Vagina (tissue), 2 donors: ENCODE results near the gene NPW.

Experiments used
- CTCF ChIP-seq, 3 experiments: fragments of 450-650 bp in 2 of 3; fragments of 200-600 bp in 1 of 3; sonication (generic) in 1 of 3; IDR thresholded peaks; one replicate each; pipeline ENCODE4 v1.5.1; 2017 to 2019; ENCODE audit warnings: antibody characterized with exemption in 3 of 3, mild to moderate bottlenecking in 2 of 3, moderate library complexity in 2 of 3
- POLR2AphosphoS5 ChIP-seq, 2 donors: sonication (generic); formaldehyde crosslinking; IDR thresholded peaks; one replicate each; pipeline ENCODE4 v1.9.0; 2017; ENCODE audit warnings: antibody characterized with exemption in 2 of 2, mild to moderate bottlenecking in 2 of 2, low read depth in 1 of 2; ENCODE audit not compliant: insufficient read depth in 1 of 2

- TF ChIP-seq CTCF (IDR thresholded peaks at IDR 0.05): no peak
- no peak for TF ChIP-seq POLR2AphosphoS5 (IDR thresholded peaks at IDR 0.05; ENCODE audit: insufficient read depth in 1 of 2, low read depth in 1 of 2)
Measured at GRCh38 chr16:1991588-1991947, 28.0 kb upstream of the NPW start.
